HS-27A (cell line): ENCODE results near the gene NOS1.

Experiments used
- DNase-seq: peaks from one replicate; pipeline ENCODE4 v3.0.0-alpha.2; 2012; ENCODE audit warnings: low read depth, missing footprints

NOS1 gene

DNA sequence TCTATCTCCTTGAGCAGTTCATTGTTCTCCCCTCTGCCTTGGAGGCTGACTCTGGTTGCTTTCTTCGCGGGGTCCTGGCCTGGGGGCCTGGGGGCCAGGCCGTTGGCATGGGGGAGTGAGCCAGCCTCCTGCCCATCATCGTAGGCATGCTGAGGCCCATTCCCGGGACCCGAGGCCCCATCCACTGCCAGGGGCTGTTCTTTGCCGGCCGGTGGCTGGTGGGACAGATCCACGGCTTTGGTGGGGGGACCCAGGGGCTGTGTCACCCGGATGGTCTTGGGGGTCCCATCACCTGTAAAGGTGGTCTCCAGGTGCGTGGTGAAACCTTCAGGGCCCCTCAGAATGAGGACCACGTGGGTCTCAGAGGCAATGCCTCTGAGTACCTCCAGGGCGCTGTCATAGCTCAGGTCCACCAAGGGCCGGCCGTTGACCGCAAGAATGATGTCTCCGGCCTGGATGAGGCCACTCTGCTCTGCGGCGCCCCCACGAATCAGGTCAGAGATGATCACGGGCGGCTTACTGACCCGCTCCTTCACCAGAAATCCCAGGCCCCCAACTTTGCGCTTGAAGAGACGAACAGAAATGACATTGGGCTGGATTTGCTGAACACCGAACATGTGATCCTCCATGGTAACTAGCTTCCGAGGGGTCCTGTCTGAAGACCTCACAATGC, 30.8 kb downstream of the NOS1 start:
- no peak for DNase-seq

DNA sequence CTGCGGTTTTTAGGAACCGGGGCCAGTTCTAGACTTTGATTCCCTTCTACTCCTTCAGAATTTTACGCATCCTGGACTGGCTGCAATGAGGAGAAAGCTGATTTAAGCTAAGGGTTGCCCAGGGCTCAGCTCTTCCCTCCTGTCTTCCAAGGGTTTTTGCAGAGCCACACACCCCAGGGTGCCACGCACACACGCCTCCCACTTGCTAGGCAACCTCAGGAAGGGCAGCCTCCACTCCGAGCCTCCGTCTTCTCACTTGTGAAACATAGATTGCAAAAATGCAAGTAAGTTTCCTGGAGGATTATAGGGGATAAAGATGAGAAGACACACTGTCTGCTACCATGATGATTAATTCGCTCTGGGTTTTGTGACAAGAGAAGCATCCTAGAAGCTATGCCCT, 31.7 kb downstream of the NOS1 start:
- no peak for DNase-seq

DNA sequence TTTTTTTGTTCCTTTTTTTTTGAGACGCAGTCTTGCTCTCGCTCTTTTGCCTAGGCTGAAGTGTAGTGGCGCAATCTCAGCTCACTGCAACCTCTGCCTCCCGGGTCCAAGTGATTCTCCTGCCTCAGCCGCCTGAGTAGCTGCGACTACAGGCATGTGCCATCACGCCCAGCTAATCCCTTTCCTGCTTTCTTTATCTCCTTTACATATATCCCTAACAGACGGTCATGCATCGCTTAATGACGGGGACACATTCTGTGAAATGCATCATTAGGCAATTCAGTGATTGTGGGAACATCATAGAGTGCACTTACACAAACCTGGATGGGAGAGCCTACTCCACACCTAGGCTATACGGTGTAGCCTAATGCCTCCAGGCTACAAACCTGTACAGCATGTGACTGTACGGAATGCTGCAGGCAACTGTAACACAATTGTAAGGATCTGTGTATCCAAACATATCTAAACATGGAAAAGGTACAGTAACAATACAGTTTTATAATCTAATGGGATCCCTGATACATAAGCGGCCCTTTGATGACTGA, 32.8 kb downstream of the NOS1 start:
- no peak for DNase-seq

DNA sequence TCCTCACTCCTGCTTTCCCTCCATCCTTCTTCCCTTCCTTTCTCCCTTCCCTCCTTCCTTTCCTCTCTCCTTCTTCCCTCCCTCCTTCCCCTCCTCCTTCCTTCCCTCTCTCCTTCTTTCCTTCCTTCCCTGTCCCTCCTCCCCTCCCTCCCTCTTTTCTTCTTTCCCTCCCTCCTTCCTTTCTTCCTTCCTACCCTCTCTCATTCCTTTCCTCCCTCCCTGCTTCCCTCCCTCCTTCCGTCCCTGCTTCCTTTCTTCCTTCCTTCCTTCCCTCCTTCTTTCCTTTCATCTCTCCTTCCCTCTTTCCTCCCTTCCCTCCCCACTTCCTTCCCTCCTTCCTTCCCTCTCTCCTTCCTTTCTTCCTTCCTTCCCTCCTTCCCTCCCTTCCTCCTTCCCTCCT, 39.0 kb downstream of the NOS1 start:
- DNase-seq, result no peak

DNA sequence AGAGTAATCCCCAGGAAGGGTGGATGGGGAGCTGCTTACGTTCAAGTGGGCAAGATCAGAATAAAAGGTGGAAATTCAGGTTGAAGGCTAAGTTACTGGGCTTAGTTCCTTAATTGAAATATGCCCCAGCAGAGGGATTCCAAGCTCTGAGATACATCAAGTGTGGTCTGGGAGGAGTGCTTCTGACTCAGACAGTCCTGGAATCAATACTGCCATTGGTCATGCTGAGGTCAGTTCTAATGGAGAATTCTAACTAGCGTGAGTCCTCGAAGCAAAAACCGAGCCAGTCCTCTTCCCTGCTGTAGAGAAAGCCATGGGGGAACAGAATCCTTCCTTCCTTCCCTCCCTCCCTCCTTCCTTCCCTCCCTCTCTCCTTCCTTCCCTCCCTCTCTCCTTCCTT, 39.9 kb downstream of the NOS1 start:
- DNase-seq, result no peak

DNA sequence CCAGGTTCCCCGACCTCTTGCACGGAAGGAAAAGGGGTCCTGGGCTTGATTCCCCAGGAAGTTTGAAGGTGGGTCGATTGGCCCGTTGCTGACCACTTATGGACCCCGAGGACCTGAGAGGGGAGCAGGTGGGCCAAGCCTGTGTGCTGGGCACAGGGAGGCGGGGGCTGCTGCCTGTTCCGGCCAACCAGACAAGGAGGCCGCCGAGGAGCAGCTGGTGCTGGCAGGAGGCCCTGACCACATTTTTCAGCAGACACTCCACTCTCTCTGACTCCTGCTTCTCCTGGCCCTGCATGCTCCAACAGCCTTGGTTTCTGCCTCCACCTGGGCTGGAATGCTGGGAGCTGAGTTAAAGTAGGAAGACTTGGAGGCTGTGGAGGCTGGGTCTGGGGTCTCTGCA, 42.8 kb downstream of the NOS1 start:
- no peak for DNase-seq

GRCh38 chr12:117316336-117316735, 45.1 kb downstream of the NOS1 start:
- no peak for DNase-seq

DNA sequence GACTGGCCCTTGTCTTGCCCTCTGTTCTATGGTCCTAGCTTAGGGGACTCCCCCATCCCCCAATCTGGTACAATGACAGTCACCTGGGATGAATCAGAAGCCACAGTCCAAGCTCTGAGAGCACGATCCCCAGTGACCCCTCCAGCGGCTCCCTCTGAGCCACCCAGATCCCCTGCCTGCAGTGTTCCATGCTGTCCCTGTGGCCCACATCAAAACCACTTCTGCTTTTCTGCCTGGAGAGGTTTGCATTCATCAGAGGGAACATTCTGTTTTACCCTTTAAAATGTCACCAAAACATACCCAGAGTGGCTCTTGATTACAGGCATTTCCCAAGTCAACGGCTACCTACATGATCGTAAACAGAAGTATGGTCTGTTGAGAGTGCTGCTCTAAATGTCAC, 47.5 kb downstream of the NOS1 start:
- DNase-seq, result no peak

DNA sequence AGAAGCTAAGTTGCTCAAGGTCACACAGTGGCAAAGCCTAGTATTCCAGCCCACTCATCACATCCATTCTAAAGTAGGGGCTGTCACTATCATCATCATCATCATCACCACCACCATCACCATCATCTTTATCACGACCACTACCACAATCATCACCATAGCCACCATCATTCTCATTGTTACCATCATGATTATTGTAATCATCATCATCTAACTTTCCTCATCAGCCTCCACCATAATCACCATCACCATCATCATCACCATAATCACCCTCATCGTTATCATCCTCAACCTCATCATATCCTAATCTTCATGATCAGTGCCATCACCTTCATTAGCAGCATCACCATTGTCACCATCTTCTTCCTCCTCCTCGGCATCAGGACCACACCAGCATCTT, 48.7 kb downstream of the NOS1 start:
- no peak for DNase-seq

DNA sequence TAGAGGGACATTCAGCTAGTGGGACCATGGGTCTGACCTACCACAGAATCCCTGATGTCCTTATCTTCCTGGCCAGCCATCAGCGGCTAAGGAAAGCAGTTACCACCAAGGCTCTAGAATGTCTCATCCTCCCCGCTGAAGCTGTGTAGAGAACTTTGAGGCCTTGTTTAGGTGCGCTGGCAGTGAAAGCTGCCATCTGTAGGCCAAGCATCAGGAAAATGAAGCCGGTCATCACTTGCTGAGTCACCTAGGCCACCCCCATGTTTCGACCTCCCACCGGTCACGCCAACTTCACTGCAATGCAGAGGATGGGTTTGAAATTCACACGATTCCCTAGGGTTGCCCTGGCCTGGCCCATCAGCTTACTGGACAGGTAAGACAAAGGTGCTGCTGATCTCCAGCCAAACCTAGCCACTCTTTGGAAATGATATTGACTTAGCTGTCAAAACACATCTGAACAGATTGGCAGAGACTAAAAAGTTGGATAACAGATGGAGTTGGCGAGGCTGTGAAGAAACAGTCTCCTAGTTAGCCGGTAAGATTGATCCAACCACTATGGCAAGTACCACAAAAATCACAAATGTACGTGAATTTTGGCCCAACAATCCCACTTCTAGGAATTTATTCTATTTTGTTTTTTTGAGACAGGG, 52.0 kb downstream of the NOS1 start:
- DNase-seq, result no peak

DNA sequence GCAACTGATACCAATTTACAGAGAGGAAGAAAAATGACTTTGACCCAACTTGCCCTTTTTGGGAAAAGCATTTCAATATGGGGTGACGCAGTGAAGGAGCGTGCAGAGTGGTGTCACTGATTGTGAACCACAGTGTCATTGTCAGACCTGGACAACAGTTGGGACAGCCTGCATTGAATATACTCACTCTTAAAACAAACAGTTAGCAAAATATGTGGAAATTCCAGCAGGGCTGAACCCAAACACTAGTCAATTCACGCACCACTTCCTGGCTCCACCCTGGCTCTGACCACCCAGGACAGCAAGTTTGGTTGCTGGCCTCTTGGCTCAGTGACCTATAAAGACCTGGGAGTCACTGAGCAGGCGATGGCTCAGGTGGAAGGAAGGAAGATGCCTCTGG, 61.3 kb downstream of the NOS1 start:
- no peak for DNase-seq

GRCh38 chr12:117298648-117299225, 62.7 kb downstream of the NOS1 start:
- DNase-seq, result no peak

- no peak for DNase-seq
Measured at GRCh38 chr12:117298191-117298590, 63.2 kb downstream of the NOS1 start.

- DNase-seq, result no peak
Measured at GRCh38 chr12:117294189-117294603, 67.2 kb downstream of the NOS1 start.

DNA sequence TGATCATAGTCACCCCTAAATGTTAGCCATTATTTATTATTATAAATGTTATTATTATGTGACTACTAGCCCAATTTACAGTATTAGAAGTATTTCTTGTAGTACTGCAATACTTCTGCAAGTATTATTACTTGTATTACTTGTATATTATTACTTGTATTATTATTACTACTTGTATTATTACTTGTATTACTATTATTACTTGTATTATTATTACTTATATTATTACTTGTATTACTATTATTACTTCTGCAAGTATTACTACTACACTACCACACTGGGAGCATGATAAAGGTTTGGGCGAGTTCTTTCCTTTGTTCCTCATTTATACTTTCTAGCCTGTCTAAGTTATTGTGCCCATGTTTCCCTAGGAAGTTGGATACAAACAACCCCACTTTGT, 67.9 kb downstream of the NOS1 start:
- DNase-seq, result no peak

GRCh38 chr12:117292688-117293087, 68.7 kb downstream of the NOS1 start:
- DNase-seq, result no peak

- DNase-seq, result no peak
Measured at GRCh38 chr12:117284140-117284539, 77.3 kb downstream of the NOS1 start.

- DNase-seq, result no peak
Measured at GRCh38 chr12:117282490-117282889, 78.9 kb downstream of the NOS1 start.

GRCh38 chr12:117280019-117280680, 81.3 kb downstream of the NOS1 start:
- no peak for DNase-seq

- DNase-seq, result no peak
Measured at GRCh38 chr12:117279606-117280005, 81.8 kb downstream of the NOS1 start.

DNA sequence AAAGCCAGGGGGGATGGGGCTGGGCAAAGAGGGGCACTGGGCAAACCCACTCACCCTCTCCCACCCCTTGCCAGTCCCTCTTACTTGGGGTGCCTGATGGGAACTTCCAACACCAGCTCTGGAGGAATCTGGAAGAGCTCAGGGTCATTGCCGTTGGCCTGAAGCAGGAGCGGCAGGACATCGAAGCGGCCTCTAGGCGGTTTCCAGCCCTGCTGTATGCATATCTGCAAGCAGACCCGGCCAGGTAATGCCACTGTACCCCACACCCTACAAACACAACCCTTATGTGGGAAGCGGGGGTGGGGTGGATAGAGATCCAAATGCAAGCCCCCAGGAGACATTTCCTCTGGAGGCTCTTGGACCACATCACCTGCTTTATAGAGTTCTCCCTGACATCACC, 83.6 kb downstream of the NOS1 start:
- DNase-seq, result no peak

- DNase-seq, result no peak
Measured at GRCh38 chr12:117273091-117273490, 88.3 kb downstream of the NOS1 start.

- DNase-seq, result no peak
Measured at GRCh38 chr12:117272690-117273089, 88.7 kb downstream of the NOS1 start.
